HepG2 (cell line): ENCODE results near the gene HSF2BP. TPM values are rescaled to one million over a fixed set of nuclear protein-coding genes. Genes with fewer than 3 reads are reported as not detected.
"Not testable (repeated sequence)": the region's sequence is repeated elsewhere in the genome, so short reads cannot be mapped to it uniquely, and the experiment has no call there.

Experiments used
- ATAC-seq: fragments of 200-7000 bp; cut with Tn5 transposase; 3 replicates; pipeline ENCODE4 v1.9.1; 2020; ENCODE audit warnings: mild to moderate bottlenecking, moderate library complexity
- BruUV-seq: library from RNA; stranded (reverse); fragments of 400-500 nt; replicated peaks from 2 replicates; lab custom pipeline; 2021; lab: Mats Ljungman, UMichigan
- CTCF ChIA-PET: fragments of 300-600 bp; formaldehyde crosslinking; extraction: SDS; loops from one replicate; lab custom pipeline; 2021; ENCODE audit warnings: low total read pairs, inconsistent platforms, low intra/inter-chr PET ratio; lab: Yijun Ruan, JAX
- POLR2A ChIA-PET: fragments of 350-600 bp; sonication (Branson Sonifier 250); formaldehyde crosslinking; loops from one replicate; lab custom pipeline; 2020; ENCODE audit warnings: antibody characterized with exemption, inconsistent platforms; lab: Yijun Ruan, JAX
- DNase-seq: peaks from one replicate; pipeline ENCODE4 v3.0.0-alpha.2; 2015; ENCODE audit warnings: low spot score
- FAIRE-seq: peaks from 3 replicates; lab custom pipeline; 2011; peaks lifted over from hg19 to GRCh38; lab: Jason Lieb, UNC
- H2AFZ ChIP-seq: one replicate; pipeline ENCODE4 v1.6.1; 2011; ENCODE audit warnings: low read length, inconsistent platforms
- H3K27ac ChIP-seq: fragments of 300-600 bp; 3 replicates; pipeline ENCODE4 v1.8.0; 2011; ENCODE audit warnings: mixed run types, mild to moderate bottlenecking, mixed read lengths, low read length, inconsistent platforms; ENCODE audit not compliant: insufficient read depth; ENCODE audit errors: extremely low read length
- H3K27me3 ChIP-seq, 2 experiments: fragments of 200-600 bp in 1 of 2; 2 replicates in 1 of 2; 3 replicates in 1 of 2; pipeline versions ENCODE4 v1.6.0 to v1.8.0; 2011; ENCODE audit warnings: low read length in 2 of 2, mild to moderate bottlenecking in 2 of 2, moderate library complexity in 2 of 2, inconsistent platforms in 1 of 2; ENCODE audit not compliant: insufficient read depth in 2 of 2, control insufficient read depth in 1 of 2
- H3K36me3 ChIP-seq, 2 experiments: fragments of 200-600 bp in 1 of 2; replicated peaks in 1 of 2; 2 replicates in 1 of 2; 3 replicates in 1 of 2; pipeline versions ENCODE4 v1.5.1 to v1.8.0; 2011; ENCODE audit warnings: low read length in 2 of 2, inconsistent platforms in 1 of 2; ENCODE audit not compliant: insufficient read depth in 2 of 2, control insufficient read depth in 1 of 2
- H3K4me1 ChIP-seq: 2 replicates; pipeline ENCODE4 v1.5.1; 2012; ENCODE audit warnings: low read length, inconsistent platforms; ENCODE audit not compliant: insufficient read depth
- H3K4me2 ChIP-seq: 2 replicates; pipeline ENCODE4 v1.6.0; 2011; ENCODE audit warnings: low read depth, low read length, inconsistent platforms
- H3K4me3 ChIP-seq, 3 experiments: fragments of 200-600 bp in 1 of 3; sonication (generic), shearing (Covaris generic) in 1 of 3; replicated peaks in 1 of 3; 2 replicates each; pipeline ENCODE4 v1.5.1; 2011 to 2016; ENCODE audit warnings: low read length in 3 of 3, inconsistent platforms in 2 of 3, low read depth in 2 of 3, mild to moderate bottlenecking in 2 of 3, control low read depth in 1 of 3, mixed read lengths in 1 of 3; ENCODE audit not compliant: insufficient read depth in 1 of 3
- H3K79me2 ChIP-seq: one replicate; pipeline ENCODE4 v1.6.1; 2011; ENCODE audit warnings: low read length, inconsistent platforms; ENCODE audit not compliant: insufficient read depth
- H3K9ac ChIP-seq: 2 replicates; pipeline ENCODE4 v1.6.0; 2011; ENCODE audit warnings: mild to moderate bottlenecking, low read depth, low read length, inconsistent platforms; ENCODE audit not compliant: insufficient read depth
- H3K9me3 ChIP-seq: 2 replicates; pipeline ENCODE4 v1.5.1; 2012; ENCODE audit warnings: mild to moderate bottlenecking, low read length
- H4K20me1 ChIP-seq: 2 replicates; pipeline ENCODE4 v1.6.0; 2011; ENCODE audit warnings: inconsistent platforms, mild to moderate bottlenecking, low read length, moderate library complexity; ENCODE audit not compliant: insufficient read depth
- WGBS: methylation state at CpG from one replicate; pipeline ENCODE4 v1.1.6; 2017; ENCODE audit warnings: low lambda C conversion rate; 5-methylcytosine and 5-hydroxymethylcytosine counted together
- in situ Hi-C: cut with HindIII; loops from 2 replicates; pipeline ENCODE4 v1.10.0; 2017; ENCODE audit warnings: low pct_unique_long_range_greater_than_20kb; ENCODE audit not compliant: extremely low pct_ligation_motif_present
- intact Hi-C: fragments of 100-400 bp; cut with micrococcal nuclease; formaldehyde crosslinking; loops from one replicate; pipeline ENCODE4 v1.10.0; 2022; ENCODE audit not compliant: unreplicated experiment
- polyA plus RNA-seq, 8 experiments: library from polyadenylated mRNA; depleted of rRNA in 3 of 8; stranded (reverse) in 7 of 8; unstranded in 1 of 8; fragments of >200 nt; fragmentation: Illumina TruSeq in 4 of 8; extraction: Trizol in 4 of 8; gene quantifications; 2 replicates each; pipeline versions ENCODE4 v1.2.1 to v1.2.3, GENCODE V29; 2011 to 2016; ENCODE audit warnings: low read depth in 4 of 8, missing spikeins in 1 of 8, mixed read lengths in 1 of 8; ENCODE audit not compliant: insufficient read depth in 1 of 8
- total RNA-seq, 5 experiments: library from RNA; depleted of rRNA; stranded (reverse); fragments of >200 nt; fragmentation: Illumina TruSeq; extraction: Trizol; gene quantifications; 2 replicates each; pipeline ENCODE4 v1.2.3, GENCODE V29; 2016; ENCODE audit warnings: low read depth in 1 of 5

The HSF2BP gene
- total and polyA plus RNA-seq, 2 of the 13 experiments (the other 11 are each of a cell fraction or from before 2014, with no cell fraction given): 0.67 to 2.2 TPM

GRCh38 chr21:43502407-43503071 lies 156.7 kb downstream of the HSF2BP start:
- DNase-seq, H2AFZ ChIP-seq, H4K20me1 ChIP-seq, H3K9ac ChIP-seq, H3K4me2 ChIP-seq, H3K36me3 ChIP-seq, H3K4me3 ChIP-seq, H3K27me3 ChIP-seq, H3K4me1 ChIP-seq, H3K9me3 ChIP-seq, H3K79me2 ChIP-seq, H3K27ac ChIP-seq, POLR2A ChIA-PET, in situ Hi-C loops, intact Hi-C loops, CTCF ChIA-PET: not testable (repeated sequence)
- ATAC-seq (peak; percentile 88), FAIRE-seq (peak; percentile 95)
- WGBS: no CpG with 5 or more reads among the region's 23 CpGs
- BruUV-seq: TSS peak; percentile 82

- DNase-seq, ATAC-seq, H3K27ac ChIP-seq, H3K27me3 ChIP-seq, H2AFZ ChIP-seq, H3K9me3 ChIP-seq, intact Hi-C loops, in situ Hi-C loops, H3K4me2 ChIP-seq, H4K20me1 ChIP-seq, FAIRE-seq, H3K36me3 ChIP-seq, BruUV-seq, CTCF ChIA-PET, H3K4me3 ChIP-seq, H3K79me2 ChIP-seq, H3K4me1 ChIP-seq, POLR2A ChIA-PET, H3K9ac ChIP-seq: not testable (repeated sequence)
- WGBS: 100% methylated on average over 1 of the region's 8 CpGs
Measured at GRCh38 chr21:43498924-43499323, 160.4 kb downstream of the HSF2BP start.

- H3K4me1 ChIP-seq, intact Hi-C loops, POLR2A ChIA-PET, FAIRE-seq, H3K36me3 ChIP-seq, H3K9me3 ChIP-seq, DNase-seq, H3K4me2 ChIP-seq, H4K20me1 ChIP-seq, ATAC-seq, H3K9ac ChIP-seq, CTCF ChIA-PET, H3K27me3 ChIP-seq, H3K27ac ChIP-seq, H2AFZ ChIP-seq, H3K79me2 ChIP-seq, BruUV-seq, H3K4me3 ChIP-seq, in situ Hi-C loops: not testable (repeated sequence)
- WGBS: no CpG with 5 or more reads among the region's 7 CpGs
Measured at GRCh38 chr21:43498065-43498464, 161.2 kb downstream of the HSF2BP start.

GRCh38 chr21:43494279-43495012 lies 164.8 kb downstream of the HSF2BP start:
- H3K9ac ChIP-seq, BruUV-seq, H3K9me3 ChIP-seq, H3K4me2 ChIP-seq, POLR2A ChIA-PET, in situ Hi-C loops, H3K4me1 ChIP-seq, H2AFZ ChIP-seq, DNase-seq, H4K20me1 ChIP-seq, H3K27ac ChIP-seq, H3K4me3 ChIP-seq, CTCF ChIA-PET, H3K79me2 ChIP-seq, intact Hi-C loops, H3K27me3 ChIP-seq, H3K36me3 ChIP-seq: not testable (repeated sequence)
- 100% methylated on average over 1 of the region's 18 CpGs for WGBS
- ATAC-seq: peak; percentile 85
- peak; percentile 81 for FAIRE-seq
